ENCODE data around the gene PPFIA2. TPM values are rescaled to one million over a fixed set of nuclear protein-coding genes. Genes with fewer than 3 reads are reported as not detected.

The PPFIA2 gene
- polyA plus RNA-seq, 1 experiment, result 0.20 TPM

DNA sequence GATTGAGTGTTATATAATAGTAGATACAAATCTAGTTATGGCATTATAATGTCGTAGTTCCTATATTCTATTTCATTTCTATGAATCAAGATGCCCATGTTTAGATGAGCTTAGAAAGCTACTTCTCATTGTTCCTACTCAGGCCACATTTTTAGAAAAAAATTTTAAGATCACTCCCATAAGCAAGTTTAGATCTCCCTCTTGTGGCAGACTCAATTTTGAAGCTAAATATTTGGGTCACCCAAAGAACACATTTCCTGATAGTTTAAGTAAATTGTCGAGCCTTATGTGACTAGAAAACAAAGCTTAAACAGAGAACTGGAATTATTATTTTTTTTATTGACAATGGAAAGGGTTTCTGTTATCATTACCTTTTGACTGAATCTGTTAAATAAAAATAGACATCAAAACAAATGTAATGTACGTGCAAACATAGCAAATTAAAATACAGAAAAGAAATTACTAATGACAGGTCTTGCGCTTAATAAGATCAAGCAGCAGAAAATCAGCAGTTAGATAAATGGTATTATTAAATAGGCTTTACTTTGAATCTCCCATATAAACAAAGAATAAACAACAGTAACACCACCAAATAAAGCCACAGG is 501.1 kb downstream of the PPFIA2 start:
- POLR2A ChIA-PET, result no interaction called here
- H3K4me3 ChIP-seq (ENCODE audit: low read depth, low read length), result no peak overlapping the region
- TF ChIP-seq, protein P1, sequence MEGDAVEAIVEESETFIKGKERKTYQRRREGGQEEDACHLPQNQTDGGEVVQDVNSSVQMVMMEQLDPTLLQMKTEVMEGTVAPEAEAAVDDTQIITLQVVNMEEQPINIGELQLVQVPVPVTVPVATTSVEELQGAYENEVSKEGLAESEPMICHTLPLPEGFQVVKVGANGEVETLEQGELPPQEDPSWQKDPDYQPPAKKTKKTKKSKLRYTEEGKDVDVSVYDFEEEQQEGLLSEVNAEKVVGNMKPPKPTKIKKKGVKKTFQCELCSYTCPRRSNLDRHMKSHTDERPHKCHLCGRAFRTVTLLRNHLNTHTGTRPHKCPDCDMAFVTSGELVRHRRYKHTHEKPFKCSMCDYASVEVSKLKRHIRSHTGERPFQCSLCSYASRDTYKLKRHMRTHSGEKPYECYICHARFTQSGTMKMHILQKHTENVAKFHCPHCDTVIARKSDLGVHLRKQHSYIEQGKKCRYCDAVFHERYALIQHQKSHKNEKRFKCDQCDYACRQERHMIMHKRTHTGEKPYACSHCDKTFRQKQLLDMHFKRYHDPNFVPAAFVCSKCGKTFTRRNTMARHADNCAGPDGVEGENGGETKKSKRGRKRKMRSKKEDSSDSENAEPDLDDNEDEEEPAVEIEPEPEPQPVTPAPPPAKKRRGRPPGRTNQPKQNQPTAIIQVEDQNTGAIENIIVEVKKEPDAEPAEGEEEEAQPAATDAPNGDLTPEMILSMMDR (IDR thresholded peaks at IDR 0.05; ENCODE audit: low read depth, low read length), result peak; percentile 64

DNA sequence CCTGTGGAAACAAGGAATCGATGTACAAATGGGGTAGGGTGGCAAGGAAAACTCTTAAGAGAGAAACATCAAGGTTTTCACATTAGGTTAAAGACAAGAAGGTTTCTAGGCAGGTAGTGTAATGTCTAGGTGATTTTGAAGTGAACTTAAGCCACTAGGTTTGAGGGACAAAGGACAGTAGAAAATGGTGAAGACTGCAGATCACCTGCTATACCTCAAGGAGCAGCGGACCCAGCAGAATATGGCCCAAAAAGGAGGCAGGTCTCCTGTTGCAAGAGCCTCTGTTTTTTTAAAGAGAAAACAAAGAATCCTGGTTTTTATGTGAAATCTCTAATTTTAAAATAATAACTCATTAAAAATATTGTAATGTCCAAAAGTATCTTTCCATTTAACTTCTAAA is 503.2 kb downstream of the PPFIA2 start:
- no peak overlapping the region for H3K27ac ChIP-seq (ENCODE audit: low read depth, low read length)
- DNase-seq (ENCODE audit: low read depth, low spot score), result no peak
- H3K9me3 ChIP-seq (ENCODE audit: control insufficient read depth, insufficient read depth, low read length), result no peaks in the 10 kb centered on the region
- H3K4me3 ChIP-seq (ENCODE audit: low read depth, low read length), result no peak overlapping the region
- TF ChIP-seq, protein P1 (IDR thresholded peaks at IDR 0.05; ENCODE audit: low read depth, low read length), result no peak
- ChIA-PET POLR2A (no interaction called here), CTCF (no interaction called here)
- no peaks in the 10 kb centered on the region for H3K27me3 ChIP-seq (ENCODE audit: control insufficient read depth, insufficient read depth, low read length)

More for the DNA sequence above, 501.1 kb downstream of the PPFIA2 start:
- H3K27me3 ChIP-seq (ENCODE audit: control insufficient read depth, insufficient read depth, low read length), result no peaks in the 10 kb centered on the region
- DNase-seq (ENCODE audit: low read depth, low spot score), result peak; percentile 8
- H3K9me3 ChIP-seq (ENCODE audit: control insufficient read depth, insufficient read depth, low read length), result no peaks in the 10 kb centered on the region
- no peak overlapping the region for H3K27ac ChIP-seq (ENCODE audit: low read depth, low read length)
- CTCF ChIA-PET, result interaction anchor here (0.6 to 3.2 kb wide), 21 partner anchors 8 to 1850 kb away, joined by 3 to 27 read pairs (median 3); no protein-coding TSS in a partner anchor

- TF ChIP-seq, protein P1 (IDR thresholded peaks at IDR 0.05; ENCODE audit: low read depth, low read length), result no peak
- no peaks in the 10 kb centered on the region for H3K27me3 ChIP-seq (ENCODE audit: control insufficient read depth, insufficient read depth, low read length)
- no peak for DNase-seq (ENCODE audit: low read depth, low spot score)
- H3K9me3 ChIP-seq (ENCODE audit: control insufficient read depth, insufficient read depth, low read length), result no peaks in the 10 kb centered on the region
- no peak overlapping the region for H3K27ac ChIP-seq (ENCODE audit: low read depth, low read length)
- no peak overlapping the region for H3K4me3 ChIP-seq (ENCODE audit: low read depth, low read length)
- POLR2A ChIA-PET, result no interaction called here
- CTCF ChIA-PET, result no interaction called here
Measured at GRCh38 chr12:81255456-81255855, 503.7 kb downstream of the PPFIA2 start.

GRCh38 chr12:81253360-81253759 is 505.8 kb downstream of the PPFIA2 start:
- CTCF ChIA-PET, result no interaction called here
- Histone ChIP-seq H3K9me3 (ENCODE audit: control insufficient read depth, insufficient read depth, low read length) (no peaks in the 10 kb centered on the region), H3K4me3 (ENCODE audit: low read depth, low read length) (no peak overlapping the region), H3K27me3 (ENCODE audit: control insufficient read depth, insufficient read depth, low read length) (no peaks in the 10 kb centered on the region), H3K27ac (ENCODE audit: low read depth, low read length) (no peak overlapping the region)
- POLR2A ChIA-PET, result no interaction called here
- DNase-seq (ENCODE audit: low read depth, low spot score), result no peak
- TF ChIP-seq, protein P1 (IDR thresholded peaks at IDR 0.05; ENCODE audit: low read depth, low read length), result no peak

GRCh38 chr12:81252228-81252627 is 506.9 kb downstream of the PPFIA2 start:
- DNase-seq (ENCODE audit: low read depth, low spot score), result no peak
- no peaks in the 10 kb centered on the region for H3K27me3 ChIP-seq (ENCODE audit: control insufficient read depth, insufficient read depth, low read length)
- ChIA-PET CTCF (no interaction called here), POLR2A (no interaction called here)
- H3K4me3 ChIP-seq (ENCODE audit: low read depth, low read length), result no peak overlapping the region
- TF ChIP-seq, protein P1 (IDR thresholded peaks at IDR 0.05; ENCODE audit: low read depth, low read length), result no peak
- H3K27ac ChIP-seq (ENCODE audit: low read depth, low read length), result no peak overlapping the region
- no peaks in the 10 kb centered on the region for H3K9me3 ChIP-seq (ENCODE audit: control insufficient read depth, insufficient read depth, low read length)
